ENCODE results near the gene PTAFR. TPM values are rescaled to one million over a fixed set of nuclear protein-coding genes. Genes with fewer than 3 reads are reported as not detected.

PTAFR gene
- total RNA-seq, 3 donors from 2014 or later (not counting 1 experiment from before 2014, with no cell fraction given): 1.2 to 6.4 (median 1.5) TPM

DNA sequence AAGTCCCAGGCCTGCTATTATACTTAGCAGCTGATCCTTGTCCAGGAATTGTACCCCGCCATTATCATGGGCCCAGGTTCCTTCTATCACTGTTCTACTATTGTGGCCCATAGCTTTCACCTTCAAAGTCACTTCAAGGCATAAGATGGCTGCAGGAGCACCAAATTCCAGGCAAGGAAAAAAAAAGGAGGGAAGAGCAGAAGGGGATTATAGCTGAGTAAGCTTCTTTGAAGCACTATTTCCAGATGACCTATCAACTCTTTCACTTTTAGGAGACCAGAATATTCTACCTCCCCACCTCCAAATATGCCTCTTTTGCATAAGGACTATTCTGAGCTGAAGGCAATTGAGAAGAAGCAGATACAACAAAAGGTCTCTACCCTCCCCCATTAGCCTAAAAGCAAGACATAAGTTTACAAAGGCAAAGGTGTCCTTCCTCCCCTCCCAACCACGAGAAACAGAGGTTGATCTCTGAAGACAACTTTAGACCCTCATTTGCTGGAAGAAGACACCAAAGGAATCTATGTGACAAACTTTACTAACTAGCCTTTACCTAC is 41.8 kb downstream of the PTAFR start:
- Mint-ChIP-seq H3K27me3 (ENCODE audit: low read depth in 2 of 2) (peaks cover 0 to 8% of the 10 kb centered on the region in 2 donors), H3K4me3 (no peak overlapping the region), H3K9me3 (no peaks in the 10 kb centered on the region), H3K4me1 (peaks cover 9 to 12% of the 10 kb centered on the region in 2 donors), H3K27ac (no peak overlapping the region), H3K36me3 (no peaks in the 10 kb centered on the region)
- H3K4me1 ChIP-seq (ENCODE audit: control insufficient read depth, insufficient read depth, low read length): peaks cover 4% of the 10 kb centered on the region
- WGBS (ENCODE audit: insufficient coverage): 100% methylated on average over 2 of the region's 2 CpGs
- H3K36me3 ChIP-seq (ENCODE audit: control insufficient read depth, insufficient read depth, low read length): no peaks in the 10 kb centered on the region
- no peaks in the 10 kb centered on the region for H3K27me3 ChIP-seq (ENCODE audit: control insufficient read depth, insufficient read depth, low read length)
- no peaks in the 10 kb centered on the region for H3K9me3 ChIP-seq (ENCODE audit: control insufficient read depth, insufficient read depth, low read length)
- H3K4me3 ChIP-seq (ENCODE audit: low read length): no peak overlapping the region
- DNase-seq: no peak
- intact Hi-C loops (cut with micrococcal nuclease): no loop called here
- TF ChIP-seq CTCF (IDR thresholded peaks at IDR 0.05): no peak
- H3K27ac ChIP-seq (ENCODE audit: low read length): no peak overlapping the region
- ATAC-seq: no peak

DNA sequence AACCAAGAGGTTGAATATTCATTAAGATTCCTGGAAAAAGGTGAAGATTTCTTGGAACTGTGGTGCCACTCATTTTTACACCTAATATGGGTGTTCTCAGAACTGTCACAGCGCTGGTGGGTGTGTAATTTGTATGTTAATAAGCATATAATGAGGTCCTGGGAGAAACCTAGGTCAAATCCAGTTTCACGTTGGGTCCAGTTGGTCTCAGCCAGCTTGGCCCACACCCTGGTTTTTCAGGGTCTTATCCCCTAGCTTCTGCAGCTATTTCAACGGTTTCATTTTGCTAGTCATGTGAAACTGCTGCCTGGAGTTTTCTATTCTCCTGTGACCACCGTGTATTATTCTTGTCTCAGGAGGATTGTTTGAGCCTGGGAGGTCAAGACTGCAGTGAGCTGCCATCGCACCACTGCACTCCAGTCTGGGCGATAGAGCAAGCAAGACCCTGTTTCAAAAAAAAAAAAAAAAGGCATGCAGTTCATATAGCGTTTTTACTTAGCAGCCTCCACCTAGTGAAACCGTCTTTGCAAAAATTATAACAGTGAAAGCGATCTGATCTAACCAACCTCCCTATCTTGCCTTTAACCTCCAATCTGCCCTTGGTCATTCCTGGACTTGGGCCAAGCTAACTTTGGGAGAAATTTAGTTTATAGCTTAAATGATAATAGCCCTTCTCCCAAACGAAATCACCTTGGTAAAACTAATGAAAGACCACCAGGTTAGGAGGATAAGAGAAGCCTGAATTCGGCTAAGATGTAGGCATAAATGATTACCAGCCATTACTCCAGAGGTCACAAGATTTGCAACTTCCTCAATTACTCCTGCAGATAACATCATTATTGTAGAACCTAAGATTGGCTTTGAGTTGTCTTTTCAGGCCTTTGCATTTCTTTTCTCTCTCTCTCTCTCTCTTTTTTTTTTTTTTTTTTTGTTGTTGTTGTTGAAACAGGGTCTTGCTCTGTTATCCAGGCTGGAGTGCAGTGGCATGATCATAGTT is 44.0 kb downstream of the PTAFR start:
- intact Hi-C loops (cut with micrococcal nuclease): no loop called here
- Histone ChIP-seq H3K4me1 (ENCODE audit: control insufficient read depth, insufficient read depth, low read length) (peaks cover 9% of the 10 kb centered on the region), H3K27ac (ENCODE audit: low read length) (no peak overlapping the region), H3K36me3 (ENCODE audit: control insufficient read depth, insufficient read depth, low read length) (no peaks in the 10 kb centered on the region), H3K27me3 (ENCODE audit: control insufficient read depth, insufficient read depth, low read length) (no peaks in the 10 kb centered on the region), H3K9me3 (ENCODE audit: control insufficient read depth, insufficient read depth, low read length) (no peaks in the 10 kb centered on the region), H3K4me3 (ENCODE audit: low read length) (no peak overlapping the region)
- H3K9me3 Mint-ChIP-seq: no peaks in the 10 kb centered on the region
- no peak for TF ChIP-seq CTCF (IDR thresholded peaks at IDR 0.05)
- no peak overlapping the region for H3K4me3 Mint-ChIP-seq
- peaks cover 0 to 7% of the 10 kb centered on the region in 2 donors for H3K27me3 Mint-ChIP-seq (ENCODE audit: low read depth in 2 of 2)
- WGBS (ENCODE audit: insufficient coverage): 81% methylated on average over 10 of the region's 11 CpGs
- no peaks in the 10 kb centered on the region for H3K36me3 Mint-ChIP-seq
- DNase-seq (no peak), ATAC-seq (no peak)
- H3K27ac Mint-ChIP-seq: no peak overlapping the region
- peaks cover 0 to 12% of the 10 kb centered on the region in 2 donors for H3K4me1 Mint-ChIP-seq

DNA sequence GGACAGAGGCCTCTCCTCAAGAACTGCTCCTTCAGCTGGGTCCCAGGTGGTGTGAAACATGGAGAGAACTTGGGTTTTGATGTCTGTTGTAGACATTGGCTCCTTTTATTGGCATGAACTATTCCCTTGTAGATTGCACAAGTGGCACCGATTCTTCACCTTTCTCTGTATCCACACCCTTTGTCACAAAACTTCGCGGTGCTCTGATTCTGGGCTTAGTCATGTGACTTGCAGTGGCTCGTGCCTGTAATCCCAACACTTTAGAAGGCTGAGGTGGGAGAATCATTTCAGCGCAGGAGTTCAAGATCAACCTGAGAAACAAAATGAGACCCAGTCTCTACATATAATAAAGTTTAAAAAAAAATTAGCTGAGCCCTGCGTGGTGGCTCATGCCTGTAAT is 45.6 kb downstream of the PTAFR start:
- Histone ChIP-seq H3K27me3 (ENCODE audit: control insufficient read depth, insufficient read depth, low read length) (no peaks in the 10 kb centered on the region), H3K4me3 (ENCODE audit: low read length) (no peak overlapping the region), H3K9me3 (ENCODE audit: control insufficient read depth, insufficient read depth, low read length) (no peaks in the 10 kb centered on the region), H3K4me1 (ENCODE audit: control insufficient read depth, insufficient read depth, low read length) (peaks cover 6% of the 10 kb centered on the region), H3K27ac (ENCODE audit: low read length) (no peak overlapping the region), H3K36me3 (ENCODE audit: control insufficient read depth, insufficient read depth, low read length) (no peaks in the 10 kb centered on the region)
- Mint-ChIP-seq H3K4me1 (peaks cover 0 to 6% of the 10 kb centered on the region in 2 donors), H3K4me3 (no peak overlapping the region), H3K27ac (no peak overlapping the region), H3K27me3 (ENCODE audit: low read depth in 2 of 2) (peaks cover 2 to 14% of the 10 kb centered on the region in 2 donors), H3K9me3 (no peaks in the 10 kb centered on the region), H3K36me3 (no peaks in the 10 kb centered on the region)
- ATAC-seq: no peak
- intact Hi-C loops (cut with micrococcal nuclease): no loop called here
- DNase-seq: no peak
- WGBS (ENCODE audit: insufficient coverage): 91% methylated on average over 6 of the region's 6 CpGs
- TF ChIP-seq CTCF (IDR thresholded peaks at IDR 0.05): no peak
